Measurements from ENCODE around the gene RECK.

RECK gene

DNA sequence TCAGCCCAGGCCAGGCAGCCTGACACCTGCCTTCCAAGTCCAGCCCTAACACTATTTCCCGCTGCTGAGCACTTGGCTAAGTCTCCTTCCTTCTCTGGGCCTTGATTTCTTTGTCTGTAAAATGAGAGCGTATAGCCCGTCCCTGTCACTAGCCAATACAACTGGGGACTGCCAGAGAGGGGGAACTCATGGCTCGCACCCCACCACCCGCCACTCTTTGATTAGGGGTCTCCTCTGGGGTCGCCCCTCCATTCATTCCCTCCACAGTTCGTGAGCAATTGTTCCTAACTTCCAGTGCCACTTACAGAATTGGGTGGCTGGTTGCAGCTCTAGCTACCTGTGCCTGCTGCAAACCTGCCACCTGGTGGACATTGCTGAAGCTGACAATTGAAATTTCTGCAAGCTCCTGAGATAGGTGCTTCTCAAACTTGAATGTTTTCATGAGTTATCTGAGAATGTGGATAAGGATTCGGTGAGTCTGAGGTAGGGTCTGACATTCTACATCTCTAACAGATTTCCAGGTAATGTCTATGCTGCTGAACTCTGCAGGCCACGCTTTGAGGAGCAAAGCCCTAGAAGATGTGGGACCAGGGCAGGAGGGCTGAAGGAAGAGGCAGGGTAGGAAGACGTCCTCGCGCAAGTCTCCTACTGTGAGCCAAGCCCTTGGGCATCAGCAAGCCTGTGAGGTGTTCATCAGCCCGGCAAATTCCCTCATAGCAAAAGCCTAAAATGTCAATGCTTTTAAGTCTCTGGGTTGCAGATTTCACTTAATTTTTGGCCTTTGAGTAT is 13.3 kb upstream of the RECK start:
- in situ Hi-C loops (cut with MboI; ENCODE audit: low sequenced_read_pairs) = no loop called here

DNA sequence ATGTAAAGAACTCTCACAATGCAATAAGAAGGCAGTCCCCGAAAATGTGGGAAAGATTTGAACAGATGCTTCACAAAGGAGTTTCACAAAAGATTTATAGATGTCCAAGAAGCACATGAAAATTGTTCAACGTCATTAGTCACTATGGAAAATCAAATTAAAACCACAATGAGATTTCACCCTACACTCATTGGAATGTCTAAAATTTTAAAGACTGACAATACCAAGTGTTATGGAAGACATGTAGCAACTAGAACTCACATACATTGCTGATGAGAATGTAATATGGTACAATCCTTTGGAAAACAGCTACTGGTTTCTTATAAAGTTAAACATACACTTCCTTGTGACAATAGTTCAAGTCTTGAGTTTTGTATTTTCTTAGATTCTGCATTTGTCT is 11.0 kb upstream of the RECK start:
- in situ Hi-C loops (cut with MboI; ENCODE audit: low sequenced_read_pairs) = no loop called here

DNA sequence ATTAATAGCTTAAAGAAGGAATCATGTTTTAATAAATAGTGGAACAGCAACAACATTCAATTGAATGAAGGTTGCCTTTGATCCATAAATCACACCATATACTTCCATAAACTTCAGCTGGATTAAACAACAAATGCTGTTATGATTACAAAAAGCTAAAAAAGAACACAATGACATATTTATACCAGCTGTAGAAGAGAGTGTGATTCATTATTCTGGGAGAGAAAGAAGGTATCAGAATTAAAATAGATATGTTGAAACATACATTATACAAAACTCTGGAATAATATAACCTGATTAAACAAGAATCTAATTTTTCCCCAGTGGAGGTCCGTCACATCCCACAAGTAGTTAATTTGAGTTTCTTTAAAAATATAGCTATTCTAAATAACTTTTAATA is 7.5 kb upstream of the RECK start:
- in situ Hi-C loops (cut with MboI; ENCODE audit: low sequenced_read_pairs) = no loop called here

DNA sequence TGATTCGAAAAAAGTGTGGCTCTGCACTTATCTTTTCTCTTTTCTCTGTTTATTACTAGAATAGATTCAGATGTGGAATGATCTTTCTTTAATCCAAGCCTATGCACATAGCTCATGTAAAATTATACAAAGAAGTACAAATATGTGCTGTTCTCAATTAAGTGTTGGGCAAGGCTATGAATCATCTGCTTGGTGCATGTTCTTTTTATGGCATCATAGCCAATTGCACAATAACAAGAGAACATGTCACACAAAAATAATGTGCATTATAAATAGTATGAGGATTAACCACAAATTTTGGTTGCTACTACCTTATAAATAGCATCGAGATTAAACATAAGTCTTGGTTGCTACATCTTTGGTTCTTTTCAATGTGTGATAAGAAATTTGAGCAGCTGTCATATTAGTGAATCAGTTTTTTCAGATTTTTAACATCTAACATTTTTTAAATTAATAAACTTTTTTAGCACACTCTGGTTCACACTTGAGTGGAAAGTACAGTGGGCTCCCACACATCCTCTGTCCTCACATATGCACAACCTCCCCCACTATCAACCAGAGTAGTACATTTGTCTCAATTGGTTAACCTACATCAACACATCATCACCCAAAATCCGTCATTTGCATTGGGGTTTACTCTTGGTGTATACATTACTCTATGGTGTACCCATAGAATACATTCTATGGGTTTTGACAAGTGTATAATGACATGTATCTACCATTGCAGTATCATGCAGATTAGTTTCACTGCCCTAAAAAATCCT is 6.8 kb upstream of the RECK start:
- in situ Hi-C loops (cut with MboI; ENCODE audit: low sequenced_read_pairs) = no loop called here

DNA sequence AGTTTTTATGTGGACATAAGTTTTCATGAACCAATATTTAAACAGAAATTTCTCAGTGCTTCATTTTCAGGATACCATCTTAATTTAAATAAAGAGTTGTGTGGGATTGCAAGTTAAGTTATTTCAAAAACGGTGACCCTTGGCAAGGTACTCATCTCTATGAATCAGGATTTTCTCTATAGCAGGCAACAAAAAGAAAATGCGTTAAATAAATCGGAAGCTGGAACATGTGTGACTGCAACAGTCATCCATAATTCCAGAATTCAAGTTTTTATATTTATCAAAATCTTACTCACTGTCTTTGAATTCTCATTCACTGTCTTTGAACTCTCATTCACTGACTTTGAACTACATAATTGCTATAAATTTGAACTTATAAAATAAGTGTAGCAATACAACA is 5.8 kb upstream of the RECK start:
- in situ Hi-C loops (cut with MboI; ENCODE audit: low sequenced_read_pairs) = no loop called here

DNA sequence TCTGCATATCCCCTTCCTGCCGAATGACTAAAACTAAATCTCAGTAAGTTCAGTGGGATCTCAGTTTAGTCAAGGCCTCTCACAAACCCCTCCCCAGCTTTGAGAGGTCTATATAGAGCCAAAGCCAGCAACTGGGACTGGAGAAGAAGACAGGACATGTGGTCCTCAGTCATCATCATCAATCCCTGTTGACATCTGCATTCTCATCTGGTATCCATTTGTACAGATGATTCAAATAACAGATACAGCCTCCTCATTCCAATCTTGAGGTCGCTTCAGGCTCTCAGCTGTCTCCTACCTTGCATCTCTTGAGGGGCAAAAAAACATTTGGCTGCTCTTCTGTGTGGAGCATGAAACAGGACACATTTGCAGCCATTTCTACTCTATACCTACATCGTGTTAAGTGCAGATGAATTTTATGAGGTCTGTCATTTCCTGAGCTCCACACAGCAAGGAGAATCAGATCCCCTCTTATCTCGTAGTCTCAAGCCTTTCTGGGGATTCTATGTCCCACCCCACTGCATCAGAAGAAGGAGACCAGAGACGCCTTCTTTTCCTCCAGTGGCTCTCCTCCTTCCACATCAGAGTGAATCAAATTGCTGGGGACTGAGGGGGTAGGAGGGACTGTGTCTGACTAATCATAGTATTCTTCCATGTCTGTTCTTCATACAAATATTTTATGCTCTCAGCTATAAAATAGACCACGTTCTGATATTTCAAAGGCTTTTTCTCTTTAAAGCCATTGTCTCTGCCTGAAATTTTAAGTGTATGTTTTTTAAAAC is 4.7 kb upstream of the RECK start:
- in situ Hi-C loops (cut with MboI; ENCODE audit: low sequenced_read_pairs) = no loop called here

DNA sequence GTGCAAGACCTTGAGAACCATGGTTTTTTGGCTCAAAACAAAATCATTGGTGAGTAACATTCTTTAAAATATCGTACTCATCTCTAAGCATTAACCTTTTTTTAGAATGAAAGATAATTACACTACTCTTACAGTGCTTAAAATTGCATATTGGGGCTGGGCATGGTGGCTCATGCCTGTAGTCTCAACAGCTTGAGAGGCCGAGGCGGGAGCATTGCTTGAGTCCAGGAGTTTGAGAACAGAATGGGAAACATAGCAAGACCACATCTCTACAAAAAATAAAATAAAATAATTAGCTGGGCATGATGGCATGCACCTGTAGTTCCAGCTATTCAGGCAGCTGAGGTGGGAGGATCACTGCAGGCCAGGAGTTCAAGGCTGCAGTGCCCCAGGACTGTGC is 2.9 kb upstream of the RECK start:
- in situ Hi-C loops (cut with MboI; ENCODE audit: low sequenced_read_pairs) = no loop called here

DNA sequence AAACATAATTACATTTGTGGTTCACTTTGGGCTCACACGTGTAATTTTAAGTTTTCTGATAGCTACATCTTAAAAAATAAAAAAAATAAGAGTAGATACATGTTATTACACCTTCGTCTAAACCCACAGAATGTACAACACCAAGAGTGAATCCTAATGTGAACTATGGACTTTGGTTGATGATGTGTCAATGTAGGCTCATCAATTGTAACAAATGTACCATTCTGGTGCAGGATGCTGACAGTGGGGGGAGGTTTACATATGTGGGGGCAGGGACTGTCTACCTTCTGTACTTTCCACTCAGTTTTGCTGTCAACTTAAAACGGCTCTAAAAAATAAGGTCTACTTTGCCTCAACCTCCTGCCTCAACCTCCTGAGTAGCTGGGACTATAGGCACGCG is 2.5 kb upstream of the RECK start:
- in situ Hi-C loops (cut with MboI; ENCODE audit: low sequenced_read_pairs) = no loop called here

DNA sequence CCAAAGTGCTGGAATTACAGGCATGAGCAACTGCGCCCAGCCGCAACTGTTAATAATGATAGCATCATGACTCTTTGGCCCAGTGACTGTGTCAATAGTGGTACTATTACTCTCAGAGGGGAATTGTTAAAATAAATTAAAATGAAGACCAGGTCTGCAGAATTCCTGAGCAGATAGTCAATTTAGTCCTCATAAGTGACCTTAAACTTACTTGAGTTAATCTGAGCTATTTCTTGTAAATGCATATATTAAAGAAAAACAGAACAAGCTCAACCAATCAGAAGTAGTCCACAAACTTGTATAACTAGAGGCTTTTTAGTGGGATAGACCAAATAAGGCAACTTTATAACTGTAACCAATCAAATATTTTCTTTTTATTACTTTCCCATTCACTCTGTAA is 1.7 kb upstream of the RECK start:
- in situ Hi-C loops (cut with MboI; ENCODE audit: low sequenced_read_pairs) = no loop called here

DNA sequence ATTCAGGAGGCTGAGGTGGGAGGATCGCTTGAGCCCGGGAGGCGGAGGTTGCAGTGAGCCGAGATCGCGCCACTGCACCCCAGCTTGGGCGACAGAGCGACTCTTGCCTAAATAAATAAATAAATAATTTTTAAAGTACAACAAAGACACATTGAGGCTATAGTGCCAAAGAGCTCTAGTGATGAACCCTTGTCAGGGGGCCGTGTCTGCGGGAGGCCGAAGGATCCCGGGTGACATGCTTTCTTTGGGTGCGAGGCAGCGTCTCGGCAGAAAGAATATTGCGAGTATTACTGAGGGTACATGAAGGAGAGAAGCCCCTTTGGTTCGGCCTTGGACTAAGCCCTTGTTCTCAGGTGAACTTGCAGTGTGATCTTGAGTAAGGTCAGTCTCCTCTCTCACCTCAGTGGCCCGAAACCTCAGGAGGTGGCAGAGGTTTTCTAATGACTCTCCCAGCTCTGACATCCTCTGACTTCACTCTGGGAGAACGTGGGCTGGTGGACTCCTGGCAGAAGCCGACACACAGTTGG is 397 bp upstream of the RECK start:
- in situ Hi-C loops (cut with MboI; ENCODE audit: low sequenced_read_pairs) = no loop called here

DNA sequence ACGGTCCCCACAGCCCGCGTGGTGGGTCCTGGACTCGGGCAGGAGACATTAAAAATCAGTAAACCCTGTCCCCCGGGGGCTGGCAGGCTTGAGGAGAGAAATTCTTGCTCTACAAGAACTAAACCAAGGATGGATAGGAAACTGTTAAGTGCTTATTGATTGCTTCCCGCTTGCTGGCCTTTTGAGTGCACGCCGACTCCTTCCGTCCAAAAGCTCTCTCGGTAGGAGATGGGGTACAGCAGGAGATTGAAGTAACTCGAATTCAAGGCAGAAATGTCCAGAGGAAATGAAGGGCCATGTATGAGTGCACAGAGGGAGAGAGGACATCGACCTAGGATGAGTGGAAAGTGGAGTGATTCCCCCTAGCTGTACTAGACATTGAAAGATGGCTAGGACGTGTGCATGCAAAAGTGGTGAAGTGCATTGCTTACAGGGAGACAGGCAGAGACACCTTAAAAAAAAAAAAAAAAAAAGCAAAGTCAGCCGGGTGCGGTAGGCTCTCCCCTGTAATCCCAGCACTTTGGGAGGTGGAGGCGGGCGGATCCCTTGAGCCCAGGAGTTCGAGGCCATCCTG is 923 bp downstream of the RECK start:
- in situ Hi-C loops (cut with MboI; ENCODE audit: low sequenced_read_pairs) = no loop called here

DNA sequence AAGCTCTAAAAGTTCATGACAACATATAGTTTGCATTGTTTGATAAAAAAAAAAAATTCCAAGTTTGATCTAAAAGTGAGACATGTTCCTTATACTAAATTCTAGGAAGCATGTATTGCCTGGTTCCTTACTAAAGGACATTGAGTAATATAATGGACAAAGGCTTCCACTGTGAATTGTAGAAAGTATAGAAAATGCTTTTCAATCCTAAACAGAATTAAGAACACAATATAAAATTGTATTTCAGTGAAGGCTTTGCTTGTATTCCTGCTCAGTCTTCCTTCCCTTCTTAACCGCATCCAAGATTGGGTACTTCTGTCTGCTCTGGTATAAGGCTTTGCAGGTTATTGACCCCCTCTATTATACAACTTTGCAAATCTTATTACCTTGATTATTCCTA is 2.4 kb downstream of the RECK start:
- in situ Hi-C loops (cut with MboI; ENCODE audit: low sequenced_read_pairs) = no loop called here

DNA sequence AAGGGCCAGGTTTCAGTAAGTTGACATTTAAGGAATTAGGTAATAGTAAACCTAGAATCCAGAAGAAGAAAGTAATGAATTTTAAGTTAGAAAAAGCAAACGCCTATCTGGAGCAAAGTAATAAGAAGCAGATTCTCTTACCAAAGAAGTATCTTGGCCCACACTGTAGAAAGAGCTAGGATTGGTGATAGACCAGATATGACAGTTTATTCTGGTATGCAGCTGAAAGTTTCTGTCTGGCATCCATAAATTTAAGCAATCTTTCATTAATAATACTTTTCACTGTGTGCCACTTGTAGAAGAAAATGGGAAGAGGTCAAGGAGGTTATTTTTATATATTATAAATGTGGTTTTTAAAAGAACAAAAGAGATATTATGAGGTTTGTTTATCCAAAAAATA is 3.0 kb downstream of the RECK start:
- in situ Hi-C loops (cut with MboI; ENCODE audit: low sequenced_read_pairs) = no loop called here

DNA sequence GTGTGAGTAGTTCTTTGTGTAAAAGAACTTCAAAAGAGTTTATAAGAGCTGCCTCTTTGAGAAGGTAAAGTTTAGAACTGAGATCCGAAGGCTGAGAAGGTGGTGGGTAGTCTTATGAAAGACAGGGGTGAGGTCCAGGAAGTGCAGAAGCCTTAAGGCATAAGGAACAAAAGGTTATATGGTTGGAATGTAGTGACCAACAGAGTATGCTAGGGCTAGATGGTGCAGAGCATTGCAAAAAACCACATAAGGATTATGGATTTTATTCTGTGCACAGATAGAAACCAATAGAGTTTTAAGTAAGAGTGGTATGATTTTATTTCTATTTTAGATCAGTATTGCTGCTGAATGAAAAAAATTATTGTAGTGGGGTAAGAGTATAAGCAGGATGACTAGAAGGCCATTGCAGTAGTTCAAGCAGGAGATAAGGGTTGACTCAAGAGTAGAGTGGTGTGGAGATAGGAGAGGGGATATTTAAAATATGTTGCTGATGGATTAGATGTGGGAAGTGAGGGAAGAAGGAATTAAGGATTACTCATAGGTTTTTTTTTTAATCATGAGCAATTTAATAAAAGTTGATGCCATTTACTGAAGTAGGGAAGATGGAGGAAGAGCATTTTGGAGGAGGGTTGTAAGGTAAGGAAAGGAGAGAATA is 3.7 kb downstream of the RECK start:
- in situ Hi-C loops (cut with MboI; ENCODE audit: low sequenced_read_pairs) = no loop called here

DNA sequence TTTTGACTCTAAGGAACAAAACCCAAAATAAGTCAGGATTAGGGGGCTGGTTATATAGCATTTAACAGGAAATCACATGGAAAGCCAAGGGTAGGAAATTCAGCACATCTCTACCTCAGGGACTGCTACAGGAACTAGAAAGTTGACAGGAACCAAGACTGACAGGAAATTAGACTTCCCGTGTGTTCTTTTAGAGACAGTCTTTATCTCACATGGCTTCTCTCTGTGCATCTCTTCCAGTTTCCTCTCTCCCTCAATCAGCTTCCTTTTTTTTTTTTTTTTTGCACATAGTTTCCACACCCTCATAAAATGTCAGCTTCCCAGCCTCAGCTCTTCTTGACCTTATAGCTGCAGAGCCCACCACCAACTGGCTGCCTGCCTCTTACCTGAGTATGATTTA is 4.8 kb downstream of the RECK start:
- in situ Hi-C loops (cut with MboI; ENCODE audit: low sequenced_read_pairs) = no loop called here

DNA sequence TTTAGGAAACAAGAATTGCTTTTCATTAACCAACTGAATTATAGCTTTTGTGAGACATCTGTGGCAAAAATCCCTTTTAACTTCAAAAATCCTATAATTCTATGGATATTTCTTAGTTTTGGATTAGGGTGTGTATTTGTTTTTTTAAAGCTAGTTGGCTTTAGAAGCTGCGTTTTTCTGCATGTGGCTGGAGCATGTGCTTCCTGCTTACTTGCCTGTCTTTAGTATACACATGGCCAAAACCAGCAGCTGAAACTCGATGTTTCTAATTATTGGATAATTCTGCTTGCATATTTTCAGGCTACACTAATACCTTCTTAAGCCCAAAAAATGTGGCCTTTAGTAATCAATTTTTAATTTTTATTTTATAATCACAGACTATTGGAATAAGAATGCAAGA is 8.9 kb downstream of the RECK start:
- in situ Hi-C loops (cut with MboI; ENCODE audit: low sequenced_read_pairs) = no loop called here

DNA sequence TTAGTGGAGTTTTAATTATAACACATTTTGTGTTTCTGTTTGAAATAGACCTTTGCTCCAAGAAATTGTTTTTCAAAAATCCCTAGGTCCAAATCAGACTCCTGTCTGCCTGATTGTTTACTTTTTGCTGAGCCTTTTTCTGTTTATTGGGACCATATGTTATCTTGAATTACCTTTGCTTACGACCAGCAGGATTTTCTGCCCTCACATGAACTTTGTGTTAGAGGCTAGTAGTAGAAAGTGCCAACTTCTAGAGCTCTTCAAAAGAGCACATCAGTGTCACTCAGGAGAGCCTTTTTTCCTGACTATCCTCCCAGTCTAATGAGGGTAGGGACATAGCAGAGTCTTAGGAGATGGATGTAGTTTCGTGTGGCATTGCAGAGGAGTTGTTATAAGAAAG is 10.2 kb downstream of the RECK start:
- in situ Hi-C loops (cut with MboI; ENCODE audit: low sequenced_read_pairs) = no loop called here

DNA sequence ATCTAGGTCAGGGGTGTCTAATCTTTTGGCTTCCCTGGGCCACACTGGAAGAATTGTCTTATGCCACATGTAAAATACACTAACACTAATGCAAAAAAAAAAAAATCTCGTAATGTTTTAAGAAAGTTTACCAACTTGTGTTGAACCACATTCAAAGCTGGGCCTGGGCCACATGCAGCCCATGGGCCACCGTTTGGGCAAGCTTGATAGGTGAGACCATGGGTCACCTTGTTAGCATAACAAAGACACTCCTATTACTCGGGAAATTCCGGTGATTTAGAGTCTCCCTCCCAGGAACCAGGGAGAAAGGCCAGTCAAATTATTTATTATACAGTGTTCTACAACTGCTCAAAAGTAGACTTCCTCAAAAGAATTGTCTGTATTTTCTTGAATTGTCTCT is 12.7 kb downstream of the RECK start:
- in situ Hi-C loops (cut with MboI; ENCODE audit: low sequenced_read_pairs) = no loop called here

DNA sequence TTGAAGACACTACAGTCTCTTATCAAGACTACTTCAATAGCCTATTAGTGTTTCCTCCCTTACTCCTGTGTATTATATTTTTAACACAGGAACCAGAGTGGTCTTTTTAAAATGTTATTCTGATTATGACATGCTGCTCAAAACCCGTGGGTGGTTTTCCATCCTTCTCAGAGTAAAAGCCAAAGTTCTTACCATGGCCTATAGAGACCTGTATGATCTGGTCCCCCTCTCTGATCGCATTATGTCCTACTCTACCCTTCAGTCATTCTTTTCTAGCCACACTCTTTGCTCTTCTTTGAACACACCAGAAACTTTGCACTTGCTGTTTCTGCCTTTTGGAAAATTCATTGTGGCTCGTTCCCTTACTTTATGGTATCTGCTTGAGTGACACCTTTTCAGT is 13.8 kb downstream of the RECK start:
- in situ Hi-C loops (cut with MboI; ENCODE audit: low sequenced_read_pairs) = no loop called here

DNA sequence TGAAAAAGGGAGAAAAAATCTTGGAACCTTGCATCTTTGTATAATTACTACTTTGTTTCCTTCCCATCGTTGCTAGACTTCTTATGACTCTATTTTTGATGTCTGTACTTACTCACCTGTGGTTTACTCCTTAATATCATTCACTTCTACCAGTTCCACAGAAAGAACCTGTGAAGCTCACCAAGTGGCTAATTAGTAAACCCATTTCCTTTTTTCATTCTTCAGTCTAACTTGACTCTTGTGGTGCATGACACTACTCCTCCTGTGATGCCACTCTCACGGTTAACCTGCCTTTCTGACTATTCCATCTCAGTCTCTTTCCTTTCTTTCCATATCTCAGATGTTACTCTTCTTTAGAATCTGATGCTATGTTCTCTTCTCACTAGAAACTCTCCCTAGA is 14.6 kb downstream of the RECK start:
- in situ Hi-C loops (cut with MboI; ENCODE audit: low sequenced_read_pairs) = no loop called here

DNA sequence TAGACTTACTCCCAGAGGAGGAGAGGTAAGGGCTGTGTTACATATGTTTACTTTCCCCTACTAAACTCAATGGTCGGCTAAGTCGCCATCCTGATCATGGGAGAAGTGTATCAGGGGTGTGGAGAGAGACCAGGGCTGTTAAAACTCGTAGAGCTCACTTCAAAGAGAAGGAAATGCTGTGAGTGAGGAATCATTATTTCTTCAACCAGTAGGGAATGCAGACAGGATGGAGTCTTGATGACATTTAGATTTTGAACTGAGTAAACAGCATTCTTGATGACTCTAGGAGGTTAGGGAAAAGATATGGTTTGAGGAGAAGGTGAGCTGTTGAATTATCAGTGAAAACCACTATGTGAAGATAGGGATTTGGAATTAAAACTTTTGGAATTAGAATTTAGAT is 17.3 kb downstream of the RECK start:
- in situ Hi-C loops (cut with MboI; ENCODE audit: low sequenced_read_pairs) = no loop called here

All from HL-60/S4 treated with retinoic acid at 250 ng/mL for 4 days and 3 days (cell line).